Caco-2 (cell line): ENCODE data around the gene GAREM1. TPM values are rescaled to one million over a fixed set of nuclear protein-coding genes. Genes with fewer than 3 reads are reported as not detected.

ENCODE experiments used
- BruUV-seq: library from RNA; stranded (reverse); fragments of 400-500 nt; replicated peaks from 2 replicates; lab custom pipeline; 2021; lab: Mats Ljungman, UMichigan
- CTCF ChIA-PET: fragments of 300-600 bp; sonication (Branson Sonifier 250); formaldehyde crosslinking; loops from one replicate; lab custom pipeline; 2022; ENCODE audit warnings: antibody characterized with exemption; lab: Charles Lee
- POLR2A ChIA-PET: fragments of 300-600 bp; sonication (Branson Sonifier 250); formaldehyde crosslinking; loops from one replicate; lab custom pipeline; 2022; ENCODE audit warnings: antibody characterized with exemption; lab: Charles Lee
- DNase-seq, 2 experiments: peaks; one replicate each; pipeline versions ENCODE4 v3.0.0 to v3.0.0-alpha.2; 2020 to 2022
- H3K27me3 ChIP-seq: replicated peaks from 2 replicates; pipeline ENCODE4 v1.6.0; 2011; ENCODE audit warnings: low read length; ENCODE audit not compliant: control insufficient read depth, insufficient read depth
- H3K36me3 ChIP-seq: 2 replicates; pipeline ENCODE4 v1.5.1; 2011; ENCODE audit warnings: low read length; ENCODE audit not compliant: control insufficient read depth, insufficient read depth
- H3K4me1 ChIP-seq: fragments of 250-450 bp; sonication (Bioruptor Pico); 2 replicates; pipeline ENCODE4 v1.5.1; 2020; ENCODE audit warnings: mild to moderate bottlenecking
- H3K4me3 ChIP-seq: 2 replicates; pipeline ENCODE4 v1.5.1; 2011; ENCODE audit warnings: low read depth, mild to moderate bottlenecking, control low read depth, low read length
- H3K9me3 ChIP-seq: fragments of 250-450 bp; sonication (Bioruptor Pico); 2 replicates; pipeline ENCODE4 v1.5.1; 2020; ENCODE audit warnings: mild to moderate bottlenecking, moderate library complexity
- H3K27ac Mint-ChIP-seq: one replicate; pipeline ENCODE4 v1.8.0; 2022; ENCODE audit warnings: mixed read lengths; ENCODE audit not compliant: unreplicated experiment
- H3K27me3 Mint-ChIP-seq: one replicate; pipeline ENCODE4 v1.8.0; 2022; ENCODE audit warnings: mixed read lengths; ENCODE audit not compliant: insufficient read depth, unreplicated experiment
- H3K36me3 Mint-ChIP-seq: one replicate; pipeline ENCODE4 v1.8.0; 2022; ENCODE audit warnings: mild to moderate bottlenecking, mixed read lengths; ENCODE audit not compliant: insufficient read depth, unreplicated experiment
- H3K4me1 Mint-ChIP-seq: one replicate; pipeline ENCODE4 v1.8.0; 2022; ENCODE audit warnings: low read depth, mixed read lengths; ENCODE audit not compliant: unreplicated experiment
- H3K4me3 Mint-ChIP-seq: one replicate; pipeline ENCODE4 v1.8.0; 2022; ENCODE audit warnings: mild to moderate bottlenecking, moderate library complexity, mixed read lengths; ENCODE audit not compliant: unreplicated experiment
- H3K9me3 Mint-ChIP-seq: one replicate; pipeline ENCODE4 v1.8.0; 2022; ENCODE audit warnings: mixed read lengths; ENCODE audit not compliant: unreplicated experiment
- intact Hi-C: fragments of 100-400 bp; cut with micrococcal nuclease; formaldehyde crosslinking; loops from one replicate; pipeline ENCODE4 v1.10.0; 2022; ENCODE audit not compliant: unreplicated experiment
- total RNA-seq: library from RNA; stranded (reverse); gene quantifications from 2 replicates; pipeline ENCODE4 v1.2.3, GENCODE V29; 2022
- TF ChIP-seq, protein P1 (sequence below), 2 experiments: fragments of 200-600 bp in 1 of 2; IDR thresholded peaks; 1 replicate in 1 of 2; 2 replicates in 1 of 2; pipeline versions ENCODE4 v1.5.1 to v1.8.0; 2011 to 2022; ENCODE audit warnings: antibody characterized with exemption in 1 of 2, control low read depth in 1 of 2, inconsistent platforms in 1 of 2, low read depth in 1 of 2, low read length in 1 of 2, mild to moderate bottlenecking in 1 of 2, moderate library complexity in 1 of 2; ENCODE audit not compliant: insufficient read depth in 1 of 2, severe bottlenecking in 1 of 2, unreplicated experiment in 1 of 2

GAREM1 gene
- total RNA-seq, 1 experiment from 2014 or later: 0.50 TPM

DNA sequence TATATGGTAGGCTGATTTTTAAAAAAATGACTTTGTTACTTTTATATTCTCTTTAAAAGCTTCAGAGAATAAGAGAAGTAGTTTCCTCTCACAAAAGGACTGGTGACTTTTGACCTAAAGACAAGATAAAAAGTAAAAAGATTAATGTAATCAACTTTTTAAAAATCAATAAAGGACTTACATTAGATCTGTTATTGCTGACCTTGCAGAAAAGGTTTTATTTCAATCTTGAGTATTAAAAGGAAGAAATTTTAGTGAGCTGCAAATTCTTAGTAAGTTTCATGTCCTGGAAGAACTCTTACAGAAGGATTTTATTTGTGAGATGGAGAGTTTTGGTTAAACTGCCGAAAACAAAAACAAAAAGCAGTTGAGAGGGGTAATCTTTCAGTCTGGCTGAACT, 2.2 kb upstream of the GAREM1 start:
- H3K4me3 Mint-ChIP-seq: no peak overlapping the region
- no peaks in the 10 kb centered on the region for H3K4me1 Mint-ChIP-seq
- Histone ChIP-seq H3K36me3 (no peaks in the 10 kb centered on the region), H3K9me3 (no peaks in the 10 kb centered on the region), H3K4me1 (no peaks in the 10 kb centered on the region), H3K27me3 (no peaks in the 10 kb centered on the region), H3K4me3 (no peak overlapping the region)
- TF ChIP-seq, protein P1, sequence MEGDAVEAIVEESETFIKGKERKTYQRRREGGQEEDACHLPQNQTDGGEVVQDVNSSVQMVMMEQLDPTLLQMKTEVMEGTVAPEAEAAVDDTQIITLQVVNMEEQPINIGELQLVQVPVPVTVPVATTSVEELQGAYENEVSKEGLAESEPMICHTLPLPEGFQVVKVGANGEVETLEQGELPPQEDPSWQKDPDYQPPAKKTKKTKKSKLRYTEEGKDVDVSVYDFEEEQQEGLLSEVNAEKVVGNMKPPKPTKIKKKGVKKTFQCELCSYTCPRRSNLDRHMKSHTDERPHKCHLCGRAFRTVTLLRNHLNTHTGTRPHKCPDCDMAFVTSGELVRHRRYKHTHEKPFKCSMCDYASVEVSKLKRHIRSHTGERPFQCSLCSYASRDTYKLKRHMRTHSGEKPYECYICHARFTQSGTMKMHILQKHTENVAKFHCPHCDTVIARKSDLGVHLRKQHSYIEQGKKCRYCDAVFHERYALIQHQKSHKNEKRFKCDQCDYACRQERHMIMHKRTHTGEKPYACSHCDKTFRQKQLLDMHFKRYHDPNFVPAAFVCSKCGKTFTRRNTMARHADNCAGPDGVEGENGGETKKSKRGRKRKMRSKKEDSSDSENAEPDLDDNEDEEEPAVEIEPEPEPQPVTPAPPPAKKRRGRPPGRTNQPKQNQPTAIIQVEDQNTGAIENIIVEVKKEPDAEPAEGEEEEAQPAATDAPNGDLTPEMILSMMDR (IDR thresholded peaks at IDR 0.05; ENCODE audit: insufficient read depth in 1 of 2, low read depth in 1 of 2, low read length in 1 of 2, severe bottlenecking in 1 of 2, unreplicated experiment in 1 of 2): no peak
- CTCF ChIA-PET: no interaction called here
- no TSS peak for BruUV-seq
- POLR2A ChIA-PET: no interaction called here
- H3K36me3 Mint-ChIP-seq: no peaks in the 10 kb centered on the region
- intact Hi-C loops: no loop called here
- no peaks in the 10 kb centered on the region for H3K9me3 Mint-ChIP-seq
- H3K27ac Mint-ChIP-seq: no peak overlapping the region
- DNase-seq: no peak
- H3K27me3 Mint-ChIP-seq: peaks cover 4% of the 10 kb centered on the region

DNA sequence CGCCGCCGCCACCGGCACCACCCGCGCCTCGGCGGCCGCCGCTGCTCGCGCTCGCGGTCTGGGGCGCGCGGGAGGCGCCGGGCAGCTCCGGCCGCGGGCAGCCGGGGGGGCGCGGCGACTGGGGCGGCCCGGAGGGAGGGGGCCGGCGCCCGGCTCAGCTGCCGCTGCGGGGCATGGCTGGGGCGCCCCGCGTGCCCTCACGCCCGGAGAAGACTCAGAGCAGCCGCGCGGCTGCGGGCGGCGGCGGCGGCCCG, 295 bp downstream of the GAREM1 start:
- ChIA-PET POLR2A (interaction anchor here (0.7 to 1.2 kb wide), 2 partner anchors 47 to 181 kb away, joined by 3 to 10 read pairs; no protein-coding TSS in a partner anchor), CTCF (interaction anchor here (0.6 to 1.6 kb wide), 9 partner anchors 11 to 1542 kb away, joined by 3 to 22 read pairs (median 4); no protein-coding TSS in a partner anchor)
- no peaks in the 10 kb centered on the region for H3K9me3 ChIP-seq
- no peaks in the 10 kb centered on the region for H3K4me1 ChIP-seq
- BruUV-seq: no TSS peak
- no peak overlapping the region for H3K27ac Mint-ChIP-seq
- no peaks in the 10 kb centered on the region for H3K27me3 ChIP-seq
- H3K4me1 Mint-ChIP-seq: no peaks in the 10 kb centered on the region
- H3K36me3 Mint-ChIP-seq: no peaks in the 10 kb centered on the region
- H3K9me3 Mint-ChIP-seq: no peaks in the 10 kb centered on the region
- H3K4me3 ChIP-seq: peak overlapping the region; percentile 44
- DNase-seq: no peak
- TF ChIP-seq, protein P1 (IDR thresholded peaks at IDR 0.05; ENCODE audit: insufficient read depth in 1 of 2, low read depth in 1 of 2, low read length in 1 of 2, severe bottlenecking in 1 of 2, unreplicated experiment in 1 of 2): no peak
- no peaks in the 10 kb centered on the region for H3K36me3 ChIP-seq
- peaks cover 4% of the 10 kb centered on the region for H3K27me3 Mint-ChIP-seq
- peak overlapping the region; percentile 81 for H3K4me3 Mint-ChIP-seq
- intact Hi-C loops: loop anchor here (2.0 kb wide), 2 partner anchors 78 to 182 kb away; no protein-coding TSS in a partner anchor

GRCh38 chr18:32469691-32470459, 807 bp downstream of the GAREM1 start:
- no TSS peak for BruUV-seq
- Mint-ChIP-seq H3K9me3 (no peaks in the 10 kb centered on the region), H3K27ac (no peak overlapping the region), H3K36me3 (no peaks in the 10 kb centered on the region), H3K27me3 (peaks cover 4% of the 10 kb centered on the region), H3K4me1 (no peaks in the 10 kb centered on the region), H3K4me3 (peak overlapping the region; percentile 81)
- POLR2A ChIA-PET: no interaction called here
- Histone ChIP-seq H3K4me1 (no peaks in the 10 kb centered on the region), H3K9me3 (no peaks in the 10 kb centered on the region), H3K27me3 (no peaks in the 10 kb centered on the region), H3K4me3 (peak overlapping the region; percentile 44), H3K36me3 (no peaks in the 10 kb centered on the region)
- CTCF ChIA-PET: interaction anchor here (0.7 to 1.6 kb wide), 3 partner anchors 98 to 312 kb away, joined by 3 to 9 read pairs (median 9); no protein-coding TSS in a partner anchor
- DNase-seq: peak in 1 of 2 experiments; percentile 4
- intact Hi-C loops: loop anchor here (2.0 kb wide), 2 partner anchors 79 to 181 kb away; no protein-coding TSS in a partner anchor
- TF ChIP-seq, protein P1 (IDR thresholded peaks at IDR 0.05; ENCODE audit: insufficient read depth in 1 of 2, low read depth in 1 of 2, low read length in 1 of 2, severe bottlenecking in 1 of 2, unreplicated experiment in 1 of 2): no peak
